Middle frontal gyrus (tissue), 1 donor: ENCODE results near the gene HNRNPCL2.
"Not testable (repeated sequence)": the region's sequence is repeated elsewhere in the genome, so short reads cannot be mapped to it uniquely, and the experiment has no call there.

ENCODE experiments used
- DNase-seq: peaks from one replicate; pipeline ENCODE4 v3.0.0-alpha.2; 2015; ENCODE audit warnings: low spot score; ENCODE audit errors: extremely low spot score

HNRNPCL2 gene

DNA sequence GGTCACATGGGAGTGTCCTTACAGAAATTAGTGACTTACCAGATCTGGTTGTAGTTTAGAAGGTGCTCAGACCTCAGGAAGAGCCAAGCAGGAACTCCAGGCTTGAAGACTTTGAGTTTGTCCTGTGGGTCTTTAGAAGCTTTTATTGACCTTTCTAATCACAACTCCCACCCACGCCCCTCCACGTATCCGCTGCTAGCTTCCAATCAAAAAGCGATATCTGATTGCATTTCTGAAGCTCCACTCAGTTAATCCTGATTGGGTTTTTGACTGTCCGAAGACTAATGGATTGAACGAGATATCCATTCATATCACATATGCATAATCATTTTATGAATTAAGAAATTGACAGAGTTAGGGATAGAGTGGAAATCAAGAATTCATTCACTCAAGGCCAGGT, at the start of gene HNRNPCL2:
Gene HNRNPCL2 (minus strand): TSS at position 101 of the 400 bp plus-strand sequence. CDS start 454 bp downstream, outside the sequence.
- not testable (repeated sequence) for DNase-seq

DNA sequence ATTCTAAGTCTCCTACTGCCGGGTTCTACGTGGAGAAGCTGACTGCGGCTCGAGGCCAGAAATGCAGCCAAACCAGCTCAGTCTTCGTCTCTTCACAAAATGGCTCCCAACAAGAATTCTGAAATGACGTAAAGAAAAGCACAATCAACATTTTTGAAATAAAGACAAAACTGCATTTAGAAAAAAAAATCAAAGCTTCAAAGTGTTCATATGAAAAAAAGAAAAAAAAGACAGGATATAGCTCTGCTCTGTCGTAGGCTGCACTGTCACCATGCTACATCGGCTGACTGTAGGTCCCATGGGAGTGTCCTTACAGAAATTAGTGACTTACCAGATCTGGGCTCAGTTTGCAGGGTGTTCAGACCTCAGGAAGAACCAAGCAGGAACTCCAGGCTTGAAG, 48.9 kb upstream of the HNRNPCL2 start, which contains the start of gene HNRNPCL4:
Gene HNRNPCL4 (minus strand): TSS at position 101 of the 400 bp plus-strand sequence. CDS start 164 bp downstream, outside the sequence.
- DNase-seq: not testable (repeated sequence)

DNA sequence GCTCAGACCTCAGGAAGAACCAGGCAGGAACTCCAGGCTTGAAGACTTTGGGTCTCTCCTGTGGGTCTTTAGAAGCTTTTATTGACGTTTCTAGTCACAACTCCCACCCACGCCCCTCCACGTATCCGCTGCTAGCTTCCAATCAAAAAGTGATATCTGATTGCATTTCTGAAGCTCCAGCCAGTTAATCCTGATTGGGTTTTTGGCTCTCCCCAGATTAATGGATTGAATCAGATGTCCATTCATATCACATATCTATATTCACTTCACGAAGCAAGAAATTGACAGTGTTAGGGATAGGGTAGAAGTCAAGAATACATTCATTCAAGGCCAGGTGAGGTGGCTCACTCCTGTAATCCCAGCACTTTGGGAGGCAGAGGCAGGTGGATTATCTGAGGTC, 39.3 kb upstream of the HNRNPCL2 start, which contains the start of gene PRAMEF26:
Gene PRAMEF26 (minus strand): TSS at position 101 of the 400 bp plus-strand sequence. CDS start 2,914 bp downstream, outside the sequence.
- not testable (repeated sequence) for DNase-seq

DNA sequence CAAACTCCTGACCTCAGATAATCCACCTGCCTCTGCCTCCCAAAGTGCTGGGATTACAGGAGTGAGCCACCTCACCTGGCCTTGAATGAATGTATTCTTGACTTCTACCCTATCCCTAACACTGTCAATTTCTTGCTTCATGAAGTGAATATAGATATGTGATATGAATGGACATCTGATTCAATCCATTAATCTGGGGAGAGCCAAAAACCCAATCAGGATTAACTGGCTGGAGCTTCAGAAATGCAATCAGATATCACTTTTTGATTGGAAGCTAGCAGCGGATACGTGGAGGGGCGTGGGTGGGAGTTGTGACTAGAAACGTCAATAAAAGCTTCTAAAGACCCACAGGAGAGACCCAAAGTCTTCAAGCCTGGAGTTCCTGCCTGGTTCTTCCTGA, 46.2 kb downstream of the HNRNPCL2 start, which contains the start of gene PRAMEF25:
Gene PRAMEF25 (plus strand): TSS at position 301 of the 400 bp plus-strand sequence. CDS start 2,920 bp downstream, outside the sequence.
- not testable (repeated sequence) for DNase-seq
